ENCODE results near the gene FHOD3. TPM values are rescaled to one million over a fixed set of nuclear protein-coding genes. Genes with fewer than 3 reads are reported as not detected.

FHOD3 gene
- total RNA-seq, 1 donor from 2014 or later: 8.9 TPM

- Mint-ChIP-seq H3K4me3 (ENCODE audit: unreplicated experiment) (no peak overlapping the region), H3K9me3 (ENCODE audit: low read depth) (no peaks in the 10 kb centered on the region), H3K36me3 (ENCODE audit: low read depth) (peaks cover 2% of the 10 kb centered on the region), H3K27ac (ENCODE audit: unreplicated experiment) (no peak overlapping the region), H3K27me3 (ENCODE audit: low read depth) (peaks cover 9% of the 10 kb centered on the region), H3K4me1 (ENCODE audit: low read depth) (no peaks in the 10 kb centered on the region)
- no peak for DNase-seq (ENCODE audit: low spot score)
- no peak for TF ChIP-seq CTCF (IDR thresholded peaks at IDR 0.05)
Observed at GRCh38 chr18:36649205-36649604, 351.7 kb downstream of the FHOD3 start.

GRCh38 chr18:36650266-36650665, 352.8 kb downstream of the FHOD3 start:
- DNase-seq (ENCODE audit: low spot score): no peak
- no peak overlapping the region for H3K4me3 Mint-ChIP-seq (ENCODE audit: unreplicated experiment)
- H3K4me1 Mint-ChIP-seq (ENCODE audit: low read depth): peaks cover 4% of the 10 kb centered on the region
- TF ChIP-seq CTCF (IDR thresholded peaks at IDR 0.05): no peak
- H3K9me3 Mint-ChIP-seq (ENCODE audit: low read depth): no peaks in the 10 kb centered on the region
- peaks cover 2% of the 10 kb centered on the region for H3K36me3 Mint-ChIP-seq (ENCODE audit: low read depth)
- no peak overlapping the region for H3K27ac Mint-ChIP-seq (ENCODE audit: unreplicated experiment)
- peaks cover 9% of the 10 kb centered on the region for H3K27me3 Mint-ChIP-seq (ENCODE audit: low read depth)

GRCh38 chr18:36650906-36651305, 353.4 kb downstream of the FHOD3 start:
- no peak for DNase-seq (ENCODE audit: low spot score)
- no peak for TF ChIP-seq CTCF (IDR thresholded peaks at IDR 0.05)
- peaks cover 5% of the 10 kb centered on the region for H3K4me1 Mint-ChIP-seq (ENCODE audit: low read depth)

GRCh38 chr18:36652503-36652902, 355.0 kb downstream of the FHOD3 start:
- Mint-ChIP-seq H3K27me3 (ENCODE audit: low read depth) (peaks cover 9% of the 10 kb centered on the region), H3K9me3 (ENCODE audit: low read depth) (no peaks in the 10 kb centered on the region), H3K4me3 (ENCODE audit: unreplicated experiment) (no peak overlapping the region)

More at GRCh38 chr18:36650906-36651305, 353.4 kb downstream of the FHOD3 start:
- peaks cover 9% of the 10 kb centered on the region for H3K27me3 Mint-ChIP-seq (ENCODE audit: low read depth)
- H3K36me3 Mint-ChIP-seq (ENCODE audit: low read depth): peaks cover 2% of the 10 kb centered on the region
- no peak overlapping the region for H3K4me3 Mint-ChIP-seq (ENCODE audit: unreplicated experiment)
- no peak overlapping the region for H3K27ac Mint-ChIP-seq (ENCODE audit: unreplicated experiment)
- no peaks in the 10 kb centered on the region for H3K9me3 Mint-ChIP-seq (ENCODE audit: low read depth)

GRCh38 chr18:36653141-36653869, 355.8 kb downstream of the FHOD3 start:
- TF ChIP-seq CTCF (IDR thresholded peaks at IDR 0.05): no peak
- Mint-ChIP-seq H3K4me1 (ENCODE audit: low read depth) (peaks cover 5% of the 10 kb centered on the region), H3K4me3 (ENCODE audit: unreplicated experiment) (no peak overlapping the region), H3K36me3 (ENCODE audit: low read depth) (peaks cover 2% of the 10 kb centered on the region), H3K27me3 (ENCODE audit: low read depth) (peaks cover 4% of the 10 kb centered on the region), H3K27ac (ENCODE audit: unreplicated experiment) (no peak overlapping the region), H3K9me3 (ENCODE audit: low read depth) (no peaks in the 10 kb centered on the region)
- no peak for DNase-seq (ENCODE audit: low spot score)

More at GRCh38 chr18:36652503-36652902, 355.0 kb downstream of the FHOD3 start:
- Mint-ChIP-seq H3K36me3 (ENCODE audit: low read depth) (peaks cover 2% of the 10 kb centered on the region), H3K4me1 (ENCODE audit: low read depth) (peaks cover 5% of the 10 kb centered on the region), H3K27ac (ENCODE audit: unreplicated experiment) (no peak overlapping the region)
- no peak for DNase-seq (ENCODE audit: low spot score)
- no peak for TF ChIP-seq CTCF (IDR thresholded peaks at IDR 0.05)

Data from chondrocyte (in vitro differentiated cells).